Stimulated activated CD4-positive, alpha-beta T cell treated with anti-CD3 and anti-CD28 coated beads, Interleukin-15, amount 100 ng/mL, for 24 hours (primary cell): ENCODE data around the gene TMPRSS2.

Experiments used
- DNase-seq: peaks from one replicate; pipeline ENCODE4 v3.0.0-alpha.2; 2020

Gene TMPRSS2

GRCh38 chr21:41479686-41480085 lies 28.3 kb downstream of the TMPRSS2 start:
- no peak for DNase-seq

- no peak for DNase-seq
Measured at GRCh38 chr21:41478319-41479177, 29.4 kb downstream of the TMPRSS2 start.

GRCh38 chr21:41477641-41478318 lies 30.2 kb downstream of the TMPRSS2 start:
- DNase-seq: no peak

GRCh38 chr21:41475714-41476420 lies 32.1 kb downstream of the TMPRSS2 start:
- no peak for DNase-seq

- no peak for DNase-seq
Measured at GRCh38 chr21:41472753-41473548, 35.0 kb downstream of the TMPRSS2 start.

- DNase-seq: no peak
Measured at GRCh38 chr21:41470054-41470453, 37.9 kb downstream of the TMPRSS2 start.

- no peak for DNase-seq
Measured at GRCh38 chr21:41466024-41466820, 41.7 kb downstream of the TMPRSS2 start.

GRCh38 chr21:41465176-41465781 lies 42.7 kb downstream of the TMPRSS2 start:
- no peak for DNase-seq

- peak; percentile 73 for DNase-seq
Measured at GRCh38 chr21:41460578-41461527, 47.1 kb downstream of the TMPRSS2 start.

- DNase-seq: no peak
Measured at GRCh38 chr21:41459884-41460534, 47.9 kb downstream of the TMPRSS2 start.

- no peak for DNase-seq
Measured at GRCh38 chr21:41458559-41458958, 49.4 kb downstream of the TMPRSS2 start.

GRCh38 chr21:41458121-41458520 lies 49.8 kb downstream of the TMPRSS2 start:
- DNase-seq: no peak

GRCh38 chr21:41453761-41454160 lies 54.2 kb downstream of the TMPRSS2 start:
- no peak for DNase-seq

GRCh38 chr21:41453198-41453597 lies 54.8 kb downstream of the TMPRSS2 start:
- no peak for DNase-seq

GRCh38 chr21:41451753-41452676 lies 55.9 kb downstream of the TMPRSS2 start:
- no peak for DNase-seq

- no peak for DNase-seq
Measured at GRCh38 chr21:41449613-41450012, 58.3 kb downstream of the TMPRSS2 start.

- DNase-seq: no peak
Measured at GRCh38 chr21:41447356-41447755, 60.6 kb downstream of the TMPRSS2 start.

GRCh38 chr21:41446586-41446985 lies 61.4 kb downstream of the TMPRSS2 start:
- no peak for DNase-seq

GRCh38 chr21:41445465-41445862 lies 62.5 kb downstream of the TMPRSS2 start:
- DNase-seq: no peak
